Measurements from ENCODE around the gene ICOS. TPM values are rescaled to one million over a fixed set of nuclear protein-coding genes. Genes with fewer than 3 reads are reported as not detected.

ICOS gene
- total RNA-seq, 1 experiment from 2014 or later, result 0.18 TPM

GRCh38 chr2:203987959-203988358 is 51.4 kb downstream of the ICOS start:
- ATAC-seq (no peak), DNase-seq (ENCODE audit: low read depth, low spot score) (no peak)

GRCh38 chr2:203988500-203989260 is 52.1 kb downstream of the ICOS start:
- H3K4me3 ChIP-seq (ENCODE audit: low read depth in 2 of 2, low read length in 2 of 2), result no peak overlapping the region
- in situ Hi-C loops (cut with HindIII; ENCODE audit: low pct_unique_long_range_greater_than_20kb, low sequenced_read_pairs) (no loop called here), intact Hi-C loops (cut with micrococcal nuclease; ENCODE audit: unreplicated experiment) (no loop called here)
- CTCF ChIA-PET, result interaction anchor here (0.6 kb wide), 1 partner anchor 11 kb away, joined by 3 read pairs; no protein-coding TSS in a partner anchor
- no peaks in the 10 kb centered on the region for H3K4me1 ChIP-seq (ENCODE audit: control insufficient read depth, insufficient read depth, low read length)
- no peak for DNase-seq (ENCODE audit: low read depth, low spot score)
- H3K36me3 ChIP-seq (ENCODE audit: control insufficient read depth, insufficient read depth, low read length), result no peaks in the 10 kb centered on the region
- no peaks in the 10 kb centered on the region for H3K9me3 ChIP-seq (ENCODE audit: control insufficient read depth, insufficient read depth, low read depth, low read length)
- POLR2A ChIA-PET, result no interaction called here
- ATAC-seq, result no peak
- TF ChIP-seq SIN3A (IDR thresholded peaks at IDR 0.05; ENCODE audit: borderline replicate concordance, insufficient read depth, low read depth, low read length) (no peak), POLR2AphosphoS5 (IDR thresholded peaks at IDR 0.05; ENCODE audit: low read depth, low read length) (no peak), CTCF (IDR thresholded peaks at IDR 0.05) (no peak), REST (IDR thresholded peaks at IDR 0.05; ENCODE audit: insufficient read depth in 1 of 2, low read depth in 2 of 2, low read length in 1 of 2) (no peak), TCF7L2 (IDR thresholded peaks at IDR 0.05; ENCODE audit: low read depth, low read length) (no peak)
- no peak overlapping the region for H3K27ac ChIP-seq (ENCODE audit: low read length)
- peaks cover 6% of the 10 kb centered on the region; the same call in 1 of the 2 replicates for H3K27me3 ChIP-seq (ENCODE audit: control insufficient read depth, insufficient read depth, low read length)
- no TSS peak for BruUV-seq (replicated peaks)

More at GRCh38 chr2:203987959-203988358, 51.4 kb downstream of the ICOS start:
- POLR2A ChIA-PET, result no interaction called here
- CTCF ChIA-PET, result interaction anchor here (0.6 kb wide), 1 partner anchor 10 kb away, joined by 3 read pairs; no protein-coding TSS in a partner anchor
- Histone ChIP-seq H3K36me3 (ENCODE audit: control insufficient read depth, insufficient read depth, low read length) (no peaks in the 10 kb centered on the region), H3K9me3 (ENCODE audit: control insufficient read depth, insufficient read depth, low read depth, low read length) (no peaks in the 10 kb centered on the region), H3K4me1 (ENCODE audit: control insufficient read depth, insufficient read depth, low read length) (no peaks in the 10 kb centered on the region), H3K27me3 (ENCODE audit: control insufficient read depth, insufficient read depth, low read length) (peaks cover 6% of the 10 kb centered on the region; the same call in 1 of the 2 replicates), H3K27ac (ENCODE audit: low read length) (no peak overlapping the region), H3K4me3 (ENCODE audit: low read depth in 2 of 2, low read length in 2 of 2) (no peak overlapping the region)
- intact Hi-C loops (cut with micrococcal nuclease; ENCODE audit: unreplicated experiment) (no loop called here), in situ Hi-C loops (cut with HindIII; ENCODE audit: low pct_unique_long_range_greater_than_20kb, low sequenced_read_pairs) (no loop called here)
- BruUV-seq (replicated peaks), result no TSS peak
- TF ChIP-seq POLR2AphosphoS5 (IDR thresholded peaks at IDR 0.05; ENCODE audit: low read depth, low read length) (no peak), TCF7L2 (IDR thresholded peaks at IDR 0.05; ENCODE audit: low read depth, low read length) (no peak), SIN3A (IDR thresholded peaks at IDR 0.05; ENCODE audit: borderline replicate concordance, insufficient read depth, low read depth, low read length) (no peak), CTCF (IDR thresholded peaks at IDR 0.05) (no peak), REST (IDR thresholded peaks at IDR 0.05; ENCODE audit: insufficient read depth in 1 of 2, low read depth in 2 of 2, low read length in 1 of 2) (no peak)
